MM.1S (cell line): ENCODE results near the gene TOP2B.

Experiments used
- EZH2 ChIP-seq: fragments of 300-600 bp; sonication (generic); optimal IDR thresholded peaks from 2 replicates; pipeline ENCODE3; 2017; ENCODE audit warnings: low read depth, mild to moderate bottlenecking, antibody characterized with exemption, low read length, mixed read lengths
- TF ChIP-seq, protein P1 (sequence below): fragments of 300-600 bp; sonication (generic); IDR thresholded peaks from 2 replicates; pipeline ENCODE4 v1.5.1; 2016; ENCODE audit warnings: antibody characterized with exemption, low read length, mixed read lengths

DNA sequence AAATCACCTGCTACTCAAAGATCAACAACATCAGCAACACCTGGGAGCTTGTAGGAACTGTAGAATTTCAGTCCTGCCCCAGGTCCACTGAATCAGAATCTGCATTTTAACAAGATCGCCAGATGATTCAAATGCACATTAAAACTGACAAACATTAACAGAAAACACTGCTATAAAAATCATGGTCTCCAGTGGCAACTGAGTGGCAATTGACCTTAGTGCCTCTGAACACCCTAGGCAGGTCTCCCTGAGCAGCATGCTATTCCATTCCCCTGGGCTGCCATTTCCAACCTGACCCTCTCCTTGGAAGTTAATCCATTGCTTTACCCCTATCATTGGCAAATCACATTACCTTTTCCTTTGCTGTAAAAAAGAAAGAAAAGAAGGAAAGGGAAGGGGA, 23.0 kb upstream of the TOP2B start:
- TF ChIP-seq, protein P1, sequence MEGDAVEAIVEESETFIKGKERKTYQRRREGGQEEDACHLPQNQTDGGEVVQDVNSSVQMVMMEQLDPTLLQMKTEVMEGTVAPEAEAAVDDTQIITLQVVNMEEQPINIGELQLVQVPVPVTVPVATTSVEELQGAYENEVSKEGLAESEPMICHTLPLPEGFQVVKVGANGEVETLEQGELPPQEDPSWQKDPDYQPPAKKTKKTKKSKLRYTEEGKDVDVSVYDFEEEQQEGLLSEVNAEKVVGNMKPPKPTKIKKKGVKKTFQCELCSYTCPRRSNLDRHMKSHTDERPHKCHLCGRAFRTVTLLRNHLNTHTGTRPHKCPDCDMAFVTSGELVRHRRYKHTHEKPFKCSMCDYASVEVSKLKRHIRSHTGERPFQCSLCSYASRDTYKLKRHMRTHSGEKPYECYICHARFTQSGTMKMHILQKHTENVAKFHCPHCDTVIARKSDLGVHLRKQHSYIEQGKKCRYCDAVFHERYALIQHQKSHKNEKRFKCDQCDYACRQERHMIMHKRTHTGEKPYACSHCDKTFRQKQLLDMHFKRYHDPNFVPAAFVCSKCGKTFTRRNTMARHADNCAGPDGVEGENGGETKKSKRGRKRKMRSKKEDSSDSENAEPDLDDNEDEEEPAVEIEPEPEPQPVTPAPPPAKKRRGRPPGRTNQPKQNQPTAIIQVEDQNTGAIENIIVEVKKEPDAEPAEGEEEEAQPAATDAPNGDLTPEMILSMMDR = no peak
- no peak for TF ChIP-seq EZH2
